Prostate gland (tissue), 2 donors: ENCODE data around the gene OGA. TPM values are rescaled to one million over a fixed set of nuclear protein-coding genes. Genes with fewer than 3 reads are reported as not detected.

Experiments used
- DNase-seq: peaks from one replicate; pipeline ENCODE4 v3.0.0-alpha.2; 2019; ENCODE audit warnings: low spot score
- H3K27ac ChIP-seq, 2 donors: fragments of 200-600 bp; sonication (generic); 2 replicates each; pipeline ENCODE4 v1.5.1; 2017 to 2019
- H3K27me3 ChIP-seq: fragments of 200-600 bp; sonication (generic); replicated peaks from 2 replicates; pipeline ENCODE4 v1.5.1; 2019; ENCODE audit not compliant: insufficient read depth
- H3K36me3 ChIP-seq, 2 donors: fragments of 200-600 bp; sonication (generic); 1 replicate in 1 of 2; 2 replicates in 1 of 2; pipeline versions ENCODE4 v1.5.1 to v1.8.1; 2017 to 2019
- H3K4me1 ChIP-seq: fragments of 200-600 bp; sonication (generic); replicated peaks from 2 replicates; pipeline ENCODE4 v1.5.1; 2019
- H3K4me3 ChIP-seq, 2 donors: fragments of 200-600 bp; sonication (generic); 2 replicates each; pipeline ENCODE4 v1.5.1; 2017 to 2019
- H3K9me3 ChIP-seq: fragments of 200-600 bp; sonication (generic); 2 replicates; pipeline ENCODE4 v1.5.1; 2017
- POLR2A ChIP-seq: fragments of 450-650 bp; IDR thresholded peaks from one replicate; pipeline ENCODE4 v1.6.1; 2016; ENCODE audit warnings: antibody characterized with exemption, mild to moderate bottlenecking
- POLR2AphosphoS5 ChIP-seq: sonication (generic); formaldehyde crosslinking; IDR thresholded peaks from one replicate; pipeline ENCODE4 v1.6.1; 2017; ENCODE audit warnings: antibody characterized with exemption
- WGBS: methylation state at CpG from one replicate; pipeline ENCODE4 v1.1.5; 2018; 5-methylcytosine and 5-hydroxymethylcytosine counted together
- intact Hi-C: fragments of 100-400 bp; cut with DNase I; formaldehyde crosslinking; loops from one replicate; pipeline ENCODE4 v1.14.2; 2022
- total RNA-seq, 2 donors: library from RNA; depleted of rRNA; stranded (reverse); fragments of >200 nt; gene quantifications; one replicate each; pipeline ENCODE4 v1.1.0, GENCODE V29; 2016
- TF ChIP-seq, protein P1 (sequence below), 4 experiments: fragments of 200-600 bp in 2 of 4; fragments of 450-650 bp in 2 of 4; sonication (generic) in 2 of 4; IDR thresholded peaks; 1 replicate in 3 of 4; 2 replicates in 1 of 4; pipeline ENCODE4 v1.5.1; 2016 to 2019; ENCODE audit warnings: antibody characterized with exemption in 4 of 4, mild to moderate bottlenecking in 2 of 4, moderate library complexity in 2 of 4

Gene OGA
- total RNA-seq, 2 donors from 2014 or later = 82.5 to 143 TPM

DNA sequence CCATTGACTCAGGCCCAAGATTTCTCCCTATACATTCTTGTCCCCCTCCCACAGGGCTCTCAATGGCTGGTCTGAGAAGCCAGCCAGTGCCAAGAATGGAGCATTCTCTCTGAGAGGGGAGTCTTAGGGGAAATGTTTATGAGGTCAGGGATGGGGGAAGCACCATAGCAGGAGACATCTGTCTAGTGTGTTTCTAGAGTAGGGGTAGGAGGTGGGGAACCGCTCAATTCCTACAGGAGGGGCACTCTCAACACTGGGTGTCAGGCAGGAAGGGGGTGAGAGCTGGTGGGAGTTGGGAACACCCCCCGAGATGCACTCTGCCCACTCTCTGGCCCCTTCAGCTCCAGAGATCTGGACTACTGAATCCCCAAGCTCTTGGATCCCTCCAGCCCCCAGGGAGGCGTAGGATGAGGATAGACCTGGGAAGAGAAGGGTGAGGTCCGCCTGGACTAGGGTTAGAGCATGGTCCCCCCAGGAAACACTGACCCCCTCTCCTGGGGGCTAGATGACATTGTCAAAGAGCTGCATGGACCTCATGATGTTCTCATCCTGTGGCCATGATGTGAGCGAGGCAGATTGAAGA lies 8.7 kb upstream of the OGA start:
- no peaks in the 10 kb centered on the region for H3K9me3 ChIP-seq
- WGBS = 94% methylated on average over 5 of the region's 5 CpGs
- no peak overlapping the region for H3K4me3 ChIP-seq
- TF ChIP-seq POLR2A (no peak), POLR2AphosphoS5 (no peak)
- TF ChIP-seq, protein P1, sequence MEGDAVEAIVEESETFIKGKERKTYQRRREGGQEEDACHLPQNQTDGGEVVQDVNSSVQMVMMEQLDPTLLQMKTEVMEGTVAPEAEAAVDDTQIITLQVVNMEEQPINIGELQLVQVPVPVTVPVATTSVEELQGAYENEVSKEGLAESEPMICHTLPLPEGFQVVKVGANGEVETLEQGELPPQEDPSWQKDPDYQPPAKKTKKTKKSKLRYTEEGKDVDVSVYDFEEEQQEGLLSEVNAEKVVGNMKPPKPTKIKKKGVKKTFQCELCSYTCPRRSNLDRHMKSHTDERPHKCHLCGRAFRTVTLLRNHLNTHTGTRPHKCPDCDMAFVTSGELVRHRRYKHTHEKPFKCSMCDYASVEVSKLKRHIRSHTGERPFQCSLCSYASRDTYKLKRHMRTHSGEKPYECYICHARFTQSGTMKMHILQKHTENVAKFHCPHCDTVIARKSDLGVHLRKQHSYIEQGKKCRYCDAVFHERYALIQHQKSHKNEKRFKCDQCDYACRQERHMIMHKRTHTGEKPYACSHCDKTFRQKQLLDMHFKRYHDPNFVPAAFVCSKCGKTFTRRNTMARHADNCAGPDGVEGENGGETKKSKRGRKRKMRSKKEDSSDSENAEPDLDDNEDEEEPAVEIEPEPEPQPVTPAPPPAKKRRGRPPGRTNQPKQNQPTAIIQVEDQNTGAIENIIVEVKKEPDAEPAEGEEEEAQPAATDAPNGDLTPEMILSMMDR (IDR thresholded peaks at IDR 0.05) = no peak
- no peaks in the 10 kb centered on the region for H3K27me3 ChIP-seq
- no peaks in the 10 kb centered on the region for H3K36me3 ChIP-seq
- intact Hi-C loops = no loop called here
- H3K4me1 ChIP-seq = no peaks in the 10 kb centered on the region
- DNase-seq = no peak
- H3K27ac ChIP-seq = no peak overlapping the region

DNA sequence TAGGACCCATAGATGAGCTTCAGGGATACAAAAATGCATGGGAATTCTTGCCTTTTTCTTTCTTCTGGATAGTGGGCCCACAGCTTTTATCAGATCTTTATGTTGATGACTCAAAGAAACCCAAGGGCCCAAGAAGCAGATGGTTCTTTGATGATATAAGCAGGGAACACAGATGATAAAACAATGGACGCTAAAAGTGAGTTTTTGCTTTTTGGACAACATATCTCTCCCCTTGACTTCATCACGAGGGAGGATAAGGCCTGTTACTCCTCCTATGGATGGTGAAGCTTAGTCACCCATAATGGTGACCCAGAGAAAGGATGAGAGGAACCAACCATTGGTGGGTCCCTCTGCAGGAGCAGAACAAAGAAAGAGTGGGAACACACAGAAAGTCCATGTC lies 6.5 kb upstream of the OGA start:
- no peaks in the 10 kb centered on the region for H3K27me3 ChIP-seq
- WGBS = 91% methylated on average over 2 of the region's 2 CpGs
- no peak for DNase-seq
- no peak for TF ChIP-seq POLR2AphosphoS5
- no peak for TF ChIP-seq POLR2A
- TF ChIP-seq, protein P1 (IDR thresholded peaks at IDR 0.05) = no peak
- intact Hi-C loops = no loop called here
- H3K27ac ChIP-seq = no peak overlapping the region
- H3K9me3 ChIP-seq = no peaks in the 10 kb centered on the region
- no peaks in the 10 kb centered on the region for H3K4me1 ChIP-seq
- H3K4me3 ChIP-seq = no peak overlapping the region
- no peaks in the 10 kb centered on the region for H3K36me3 ChIP-seq

DNA sequence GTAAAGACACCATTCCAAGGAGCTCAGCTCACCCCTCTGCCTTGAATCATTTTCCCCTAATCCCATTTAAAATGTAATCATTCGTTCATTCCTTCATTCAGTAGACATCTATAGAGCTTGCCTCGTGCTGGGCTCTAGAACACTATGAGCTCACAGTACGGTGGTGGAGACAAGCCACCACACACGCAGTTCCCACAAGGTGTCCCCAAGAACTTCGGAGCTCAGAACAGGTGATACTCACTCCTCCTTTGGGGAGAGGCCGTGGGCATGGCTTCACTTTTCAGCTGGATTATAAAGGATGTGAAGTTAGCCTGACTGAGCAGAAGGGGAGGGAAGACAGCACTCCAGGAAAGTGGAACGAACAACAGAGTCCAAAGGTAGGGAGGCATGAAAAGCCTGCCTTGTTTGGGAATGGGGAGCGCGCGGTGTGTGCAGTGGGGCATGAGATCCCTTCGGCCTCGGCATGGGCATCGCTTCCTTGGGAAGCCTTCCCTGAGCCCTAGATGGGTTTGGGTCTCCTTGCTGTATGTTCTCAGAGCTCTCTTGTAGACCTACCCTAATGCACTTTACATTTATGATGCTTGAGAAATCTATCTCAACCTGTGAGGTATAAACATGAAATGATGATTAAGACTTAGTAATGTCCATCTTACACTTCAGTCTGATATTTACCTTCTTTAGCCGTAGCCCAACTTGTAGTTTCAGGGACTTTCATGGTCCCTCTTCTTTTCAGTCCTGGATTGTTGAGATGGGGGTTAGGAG lies 809 bp upstream of the OGA start:
- TF ChIP-seq, protein P1 (IDR thresholded peaks at IDR 0.05) = peak in 1 of 4 experiments; percentile 1
- TF ChIP-seq POLR2AphosphoS5 = no peak
- WGBS = 21% methylated on average over 14 of the region's 14 CpGs
- Histone ChIP-seq H3K4me1 (peaks cover 5% of the 10 kb centered on the region), H3K27me3 (no peaks in the 10 kb centered on the region), H3K9me3 (no peaks in the 10 kb centered on the region), H3K4me3 (peak overlapping the region; percentile 22 to 100), H3K27ac (peak overlapping the region; percentile 96 to 97), H3K36me3 (no peaks in the 10 kb centered on the region)
- intact Hi-C loops = loop anchor here (5.0 kb wide), 2 partner anchors 37 to 333 kb away; partner anchors contain the start of genes NOLC1 and NPM3
- peak; percentile 19 for DNase-seq

DNA sequence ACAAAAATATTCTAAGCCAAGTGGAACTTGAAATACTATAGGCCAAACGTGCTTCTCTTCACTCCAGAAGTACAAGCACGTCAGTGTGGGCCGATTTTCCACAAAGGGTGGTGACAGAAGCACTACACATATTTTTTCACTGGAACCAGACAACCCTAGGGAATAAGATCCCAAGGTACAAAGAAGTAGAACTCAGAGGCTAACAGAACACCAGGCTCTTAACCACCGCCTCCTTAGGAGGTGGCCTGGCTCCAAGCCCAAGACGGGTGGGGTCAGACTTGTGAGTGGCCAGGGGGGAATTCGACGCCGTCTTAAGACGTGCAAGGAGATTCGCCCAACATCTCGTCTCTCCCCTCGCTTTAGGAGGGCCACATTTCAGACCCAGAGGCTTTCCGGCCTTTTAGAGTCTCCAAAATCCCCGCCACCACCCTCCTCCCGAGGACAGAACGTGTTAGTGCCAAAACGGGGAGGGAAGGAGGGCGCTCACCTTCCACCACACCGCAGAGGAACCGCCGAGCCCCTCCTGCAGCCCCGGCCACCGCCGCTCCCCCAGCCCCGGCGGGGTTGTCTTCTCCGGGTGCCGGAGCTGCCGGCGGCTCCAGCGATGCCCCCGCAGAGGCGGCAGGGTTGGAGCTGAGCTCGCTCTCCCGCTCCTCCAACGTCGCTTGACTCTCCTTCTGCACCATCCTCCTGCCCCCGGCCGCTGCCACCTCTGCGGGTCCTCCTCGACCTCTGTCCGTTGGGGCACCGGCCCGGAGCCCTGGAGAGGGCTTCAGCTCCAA lies 716 bp downstream of the OGA start:
- intact Hi-C loops = loop anchor here (5.0 kb wide), 2 partner anchors 35 to 335 kb away; partner anchors contain the start of genes NOLC1 and NPM3
- peak overlapping the region; percentile 96 to 97 for H3K27ac ChIP-seq
- no peaks in the 10 kb centered on the region for H3K27me3 ChIP-seq
- peaks cover 5% of the 10 kb centered on the region for H3K4me1 ChIP-seq
- TF ChIP-seq, protein P1 (IDR thresholded peaks at IDR 0.05) = no peak
- TF ChIP-seq POLR2A = peak; percentile 63
- TF ChIP-seq POLR2AphosphoS5 = peak; percentile 82
- DNase-seq = peak; percentile 92
- no peaks in the 10 kb centered on the region for H3K36me3 ChIP-seq
- H3K4me3 ChIP-seq = peak overlapping the region; percentile 99 to 100
- H3K9me3 ChIP-seq = no peaks in the 10 kb centered on the region
- under 1% methylated on average over 44 of the region's 44 CpGs for WGBS
